Measurements from ENCODE around the gene CYP4F3. TPM values are rescaled to one million over a fixed set of nuclear protein-coding genes. Genes with fewer than 3 reads are reported as not detected.
"Not testable (repeated sequence)": the region's sequence is repeated elsewhere in the genome, so short reads cannot be mapped to it uniquely, and the experiment has no call there.

CYP4F3 gene
- polyA plus RNA-seq, 1 donor = 0.08 TPM

DNA sequence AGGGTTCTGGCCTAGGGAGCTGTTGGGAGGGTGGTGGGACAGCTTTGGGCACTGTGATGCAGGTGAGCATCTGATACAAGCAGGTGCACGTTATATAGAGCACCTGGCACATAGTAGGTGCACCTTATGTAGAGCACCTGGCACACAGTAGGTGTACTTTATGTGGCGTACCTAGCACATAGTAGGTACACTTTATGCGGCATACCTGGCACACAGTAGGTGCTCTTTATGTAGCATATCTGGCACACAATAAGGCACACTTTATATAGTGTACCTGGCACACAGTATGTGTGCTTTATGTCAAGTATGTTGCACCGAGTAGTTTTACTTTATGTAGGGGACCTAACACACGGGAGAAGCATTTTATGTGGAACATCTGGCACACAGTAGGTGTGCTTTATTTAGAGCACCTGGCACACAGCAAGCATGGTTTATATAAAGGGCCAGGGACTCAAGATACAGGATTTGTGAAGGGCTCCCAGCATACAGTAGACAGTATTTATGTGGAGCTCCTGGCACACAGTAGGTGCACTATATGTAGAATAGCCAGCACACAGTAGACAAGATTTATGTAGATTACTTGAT is 30.6 kb downstream of the CYP4F3 start:
- DNase-seq = no peak

DNA sequence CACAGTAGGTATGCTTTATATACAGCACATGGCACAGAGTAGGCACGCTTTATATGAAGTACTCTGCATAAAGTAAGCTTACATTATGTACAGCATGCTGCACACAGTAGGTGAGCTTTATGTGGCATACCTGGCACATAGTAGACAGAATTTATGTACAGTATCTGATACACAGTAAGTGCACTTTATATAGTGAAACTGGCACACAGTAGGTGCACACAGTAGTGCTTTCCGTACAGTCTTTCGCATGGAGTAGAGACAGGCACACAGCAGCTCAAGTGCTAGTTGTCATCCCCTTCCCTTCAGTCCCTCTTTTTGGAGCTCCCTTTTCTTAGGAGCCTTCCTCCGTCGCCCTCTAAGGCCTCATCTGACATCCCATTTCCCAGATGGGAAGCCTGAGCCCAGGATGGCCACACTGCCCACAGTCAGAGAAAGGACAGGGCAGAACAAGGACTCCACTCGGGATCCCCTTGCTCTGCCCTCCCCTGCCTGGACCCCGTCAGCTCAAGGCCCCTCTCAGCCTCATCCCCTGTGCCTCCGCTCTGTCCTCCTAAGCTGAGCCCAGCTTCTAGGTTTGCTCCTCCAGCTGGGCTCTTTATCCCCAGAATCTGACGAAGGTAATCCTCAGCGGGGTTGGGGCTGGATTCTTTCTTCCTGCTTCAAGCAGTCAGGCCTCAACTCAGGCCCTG is 31.3 kb downstream of the CYP4F3 start:
- no peak for DNase-seq

DNA sequence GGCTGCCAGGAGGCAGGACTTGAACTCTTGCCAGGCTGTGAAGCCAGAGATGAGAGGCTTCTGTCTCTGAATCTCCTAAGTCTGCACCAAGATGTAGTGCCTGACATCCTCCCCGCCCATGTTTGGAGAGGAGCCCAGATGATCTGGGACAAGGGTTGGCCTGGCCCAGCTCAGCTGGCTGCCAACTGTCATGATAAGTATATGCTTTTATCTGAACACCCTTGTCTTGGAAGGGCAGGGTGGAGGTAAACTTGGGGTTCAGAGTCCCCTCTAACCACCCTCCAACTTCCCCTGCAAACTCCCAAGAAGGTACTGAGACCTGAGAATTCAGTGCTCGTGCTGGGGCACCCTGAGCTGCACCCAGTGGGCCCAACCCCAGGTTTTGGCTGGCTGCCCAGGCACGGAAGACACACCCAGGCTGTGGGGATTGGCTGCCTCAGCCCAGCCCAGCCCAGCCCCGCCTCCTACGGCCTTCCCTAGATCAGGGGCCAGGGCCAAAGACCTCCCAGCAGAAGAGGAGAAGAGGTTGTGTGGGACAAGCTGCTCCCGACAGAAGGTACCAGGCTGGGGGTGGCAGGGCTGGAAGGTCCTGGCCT is 32.0 kb downstream of the CYP4F3 start, which contains the start of gene CYP4F12:
TSS of gene CYP4F12 (plus strand) at position 508 of the 596 bp plus-strand sequence. CDS start 443 bp downstream, outside the sequence.
- DNase-seq = peak; percentile 46

DNA sequence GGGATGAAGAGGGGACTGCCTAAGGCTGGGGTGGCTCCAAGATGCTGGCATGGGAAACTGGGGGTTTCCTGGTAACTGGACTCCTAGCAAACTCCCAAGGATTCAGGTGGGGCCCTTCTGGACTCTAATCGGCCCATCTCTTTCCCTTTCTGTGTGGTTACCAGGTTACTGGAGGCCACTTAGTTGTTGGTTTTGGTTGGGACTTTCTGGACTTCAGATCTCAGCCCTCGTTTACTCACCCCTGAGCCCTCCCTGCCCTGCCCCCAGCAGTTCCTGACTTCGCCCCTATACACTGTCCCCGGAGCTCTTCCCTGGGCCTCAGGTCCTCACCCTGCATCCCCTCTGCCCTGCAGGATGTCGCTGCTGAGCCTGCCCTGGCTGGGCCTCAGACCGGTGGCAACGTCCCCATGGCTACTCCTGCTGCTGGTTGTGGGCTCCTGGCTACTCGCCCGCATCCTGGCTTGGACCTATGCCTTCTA is 32.5 kb downstream of the CYP4F3 start:
- DNase-seq = no peak

DNA sequence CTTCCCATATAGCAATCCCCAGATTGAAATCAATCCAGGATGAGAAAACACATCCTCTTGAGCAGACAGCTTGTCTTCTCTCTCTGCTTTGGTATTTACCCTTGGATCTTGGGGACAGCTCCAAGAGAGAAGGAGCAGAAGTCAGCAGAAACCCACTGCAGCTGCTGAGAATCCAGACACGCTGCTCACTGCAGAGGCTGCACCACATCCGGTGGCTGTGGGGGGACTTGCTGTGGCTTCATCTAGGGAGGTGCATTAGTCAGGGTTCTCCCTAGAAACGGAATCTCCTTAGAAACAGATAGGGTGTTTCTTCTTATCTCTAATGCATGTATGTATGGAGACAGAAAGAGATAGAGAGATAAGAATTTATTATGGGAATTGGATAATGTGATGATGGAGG is 34.9 kb downstream of the CYP4F3 start:
- DNase-seq = no peak

DNA sequence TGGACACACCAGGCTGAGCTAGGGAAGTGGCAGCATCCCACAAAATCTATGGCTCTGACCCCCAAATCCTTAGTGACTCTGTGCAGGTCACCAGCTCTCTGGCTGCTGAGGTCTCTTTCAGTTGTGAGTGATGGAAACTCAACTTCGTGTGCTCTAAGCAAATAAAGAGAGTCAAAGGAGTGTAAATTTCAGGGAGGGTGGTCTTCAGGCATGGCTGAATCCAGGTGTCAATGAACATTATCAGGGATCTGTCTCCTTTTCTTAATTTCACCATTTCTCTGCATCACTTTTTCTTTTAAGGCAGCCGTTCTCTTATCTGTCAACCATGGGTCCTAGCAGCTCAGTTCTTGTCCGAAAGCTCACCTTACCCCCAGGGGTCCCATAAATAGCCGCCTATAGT is 38.4 kb downstream of the CYP4F3 start:
- DNase-seq = no peak

DNA sequence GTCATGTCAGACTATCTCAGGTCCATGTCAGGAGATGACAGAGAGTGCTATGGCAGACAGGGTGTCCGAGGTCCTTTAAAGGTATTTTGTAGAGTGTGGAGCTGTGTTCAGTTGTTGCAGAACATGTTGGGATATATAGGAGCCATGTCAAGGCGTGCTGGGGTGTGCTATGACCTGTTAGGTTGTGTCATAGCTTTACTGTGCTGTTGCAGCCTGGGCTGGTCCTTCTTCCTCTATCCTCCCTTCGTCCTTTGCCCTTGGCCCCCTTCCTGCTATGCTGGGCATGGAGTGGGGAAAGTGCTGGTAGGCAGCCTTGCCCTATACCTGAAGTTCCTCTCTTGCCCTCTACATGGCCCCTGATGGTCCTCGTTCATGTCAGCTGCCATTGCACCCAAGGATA is 39.2 kb downstream of the CYP4F3 start:
- not testable (repeated sequence) for DNase-seq

DNA sequence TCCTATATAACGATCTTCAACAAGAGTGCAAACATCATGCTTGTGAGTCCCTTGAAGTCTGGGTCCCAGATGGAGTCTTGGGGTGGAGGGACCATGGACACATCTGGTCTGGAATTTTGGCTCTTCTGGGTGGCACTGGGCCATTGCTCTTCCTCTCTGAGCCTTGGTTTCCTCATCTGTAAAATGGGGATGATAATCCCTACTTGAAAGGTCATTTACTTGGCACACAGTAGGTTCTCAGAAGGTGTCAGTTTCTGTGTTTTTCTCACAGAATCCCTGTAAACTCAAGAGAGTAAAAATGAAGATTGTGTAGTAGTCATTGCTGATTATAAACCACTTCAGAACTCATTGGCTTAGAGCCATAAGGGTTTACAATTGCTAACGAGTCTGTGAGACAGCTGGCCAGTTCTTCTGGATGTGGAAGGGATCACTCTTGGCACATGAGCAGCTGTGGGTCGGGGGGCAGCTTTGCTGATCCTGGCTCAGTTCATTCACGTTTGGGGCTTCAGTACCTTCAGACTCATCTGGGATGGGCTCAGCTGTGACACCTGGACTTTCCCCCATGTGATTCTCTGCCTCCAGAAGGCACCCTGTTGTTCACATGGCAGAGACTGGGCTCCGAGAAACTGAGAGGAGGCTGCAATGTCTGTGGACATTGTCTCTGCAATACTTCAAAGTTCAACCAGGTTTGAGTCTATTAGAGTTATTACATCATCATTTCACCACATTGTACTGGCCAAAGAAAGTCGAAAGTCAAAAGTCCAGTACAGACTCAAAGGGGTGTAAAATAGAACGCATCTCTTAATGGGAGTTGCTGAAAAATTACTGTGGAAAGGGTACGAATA is 40.0 kb downstream of the CYP4F3 start:
- no peak for DNase-seq

DNA sequence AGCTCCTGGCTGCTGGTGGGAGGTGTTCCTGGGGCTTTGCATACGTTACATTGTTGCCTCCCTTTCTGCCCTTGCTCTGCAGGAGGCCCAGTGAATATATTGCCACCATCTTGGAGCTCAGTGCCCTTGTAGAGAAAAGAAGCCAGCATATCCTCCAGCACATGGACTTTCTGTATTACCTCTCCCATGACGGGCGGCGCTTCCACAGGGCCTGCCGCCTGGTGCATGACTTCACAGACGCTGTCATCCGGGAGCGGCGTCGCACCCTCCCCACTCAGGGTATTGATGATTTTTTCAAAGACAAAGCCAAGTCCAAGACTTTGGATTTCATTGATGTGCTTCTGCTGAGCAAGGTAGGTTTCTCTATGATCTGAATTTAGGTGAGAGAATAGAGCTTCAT is 42.7 kb downstream of the CYP4F3 start:
- no peak for DNase-seq

DNA sequence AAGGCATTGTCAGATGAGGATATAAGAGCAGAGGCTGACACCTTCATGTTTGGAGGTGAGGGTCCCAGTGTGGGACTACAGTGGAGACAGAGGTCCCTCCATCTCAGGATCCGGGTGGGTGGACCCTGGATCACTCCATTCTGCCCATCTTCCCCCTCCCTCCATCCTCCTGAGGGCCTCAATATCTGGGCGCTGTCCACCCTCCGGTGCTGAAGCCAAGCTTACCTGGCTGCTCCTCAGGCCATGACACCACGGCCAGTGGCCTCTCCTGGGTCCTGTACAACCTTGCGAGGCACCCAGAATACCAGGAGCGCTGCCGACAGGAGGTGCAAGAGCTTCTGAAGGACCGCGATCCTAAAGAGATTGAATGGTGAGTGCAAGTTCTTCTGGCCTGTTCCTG is 44.1 kb downstream of the CYP4F3 start:
- DNase-seq = no peak

DNA sequence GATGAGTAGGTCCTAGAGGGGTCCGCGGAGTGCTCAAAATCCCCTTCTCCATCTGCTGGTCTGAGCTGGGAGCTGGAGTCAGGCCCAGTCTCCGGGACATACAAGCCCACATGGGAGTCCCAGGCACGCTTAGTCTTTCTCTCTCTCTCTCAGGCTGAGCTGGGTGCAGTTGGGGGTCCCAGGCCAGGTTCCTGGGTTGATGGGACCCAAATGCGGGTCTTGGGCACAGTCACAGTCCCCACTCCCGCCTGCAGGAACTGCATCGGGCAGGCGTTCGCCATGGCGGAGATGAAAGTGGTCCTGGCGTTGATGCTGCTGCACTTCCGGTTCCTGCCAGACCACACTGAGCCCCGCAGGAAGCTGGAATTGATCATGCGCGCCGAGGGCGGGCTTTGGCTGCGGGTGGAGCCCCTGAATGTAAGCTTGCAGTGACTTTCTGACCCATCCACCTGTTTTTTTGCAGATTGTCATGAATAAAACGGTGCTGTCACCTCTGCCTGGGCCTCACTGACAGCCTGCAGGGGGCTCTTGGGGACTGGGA is 56.0 kb downstream of the CYP4F3 start:
- DNase-seq = no peak

DNA sequence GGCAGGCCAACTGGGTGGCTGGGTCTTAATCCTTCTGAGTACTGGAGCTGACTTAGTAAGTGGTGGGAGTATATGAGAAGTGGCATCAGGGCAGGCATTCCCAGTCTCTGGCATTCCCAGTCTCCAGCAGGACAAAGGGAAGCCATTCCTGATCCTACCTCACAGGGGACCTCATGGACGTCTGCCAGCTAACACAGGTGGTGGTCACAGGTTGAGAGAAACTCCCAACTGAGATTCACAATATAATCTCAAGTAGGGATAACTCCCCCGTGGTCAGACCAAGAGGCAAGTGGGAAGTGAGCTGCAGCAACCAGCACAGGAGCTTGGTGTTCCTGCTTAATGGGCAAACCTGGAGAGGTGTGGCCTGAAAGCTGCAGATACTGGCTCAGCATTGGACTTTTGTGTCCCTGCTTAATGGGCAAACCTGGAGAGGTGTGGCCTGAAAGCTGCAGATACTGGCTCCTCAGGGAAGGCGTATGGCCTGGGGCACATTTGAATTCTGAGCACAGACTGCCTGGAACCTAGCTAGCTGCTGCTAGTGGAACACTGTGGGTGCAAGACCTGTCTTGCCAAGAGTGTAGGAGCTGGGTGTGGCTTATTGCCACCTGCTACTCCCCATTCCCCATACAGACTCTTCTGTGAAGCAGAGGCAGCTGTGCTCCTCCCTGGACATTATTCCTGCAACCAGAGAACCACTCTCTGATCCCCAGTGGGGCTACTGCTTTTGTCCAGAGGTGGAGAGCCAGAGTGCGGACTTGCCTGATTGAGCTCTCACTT is 61.2 kb downstream of the CYP4F3 start:
- DNase-seq = peak; percentile 4

DNA sequence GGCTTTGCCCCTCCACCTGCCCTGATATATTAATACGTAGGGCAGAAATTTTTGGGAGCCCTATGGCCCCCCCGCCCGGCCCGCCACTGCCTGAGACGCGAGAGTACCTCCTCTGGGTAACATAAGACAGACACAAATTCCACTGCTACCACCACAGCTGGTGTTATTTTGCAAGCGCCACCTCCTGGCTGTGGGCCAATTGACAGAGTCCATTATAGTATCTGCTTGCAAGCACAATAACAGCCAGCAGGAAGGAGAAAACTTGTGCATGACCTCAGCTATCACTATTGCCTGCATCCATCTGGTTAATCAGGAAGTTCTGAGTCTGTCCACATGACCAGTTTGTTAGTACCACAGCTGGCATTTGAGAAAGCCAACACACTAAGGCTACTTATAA is 61.8 kb downstream of the CYP4F3 start:
- DNase-seq = peak; percentile 48

Other genes with a start within 250 kb of the CYP4F3 start
- 91.1 TPM for gene AKAP8L, start 221.9 kb upstream of the CYP4F3 start, polyA plus RNA-seq (ENCODE audit: insufficient read length)
- 39.5 TPM for gene WIZ, start 190.9 kb upstream of the CYP4F3 start, polyA plus RNA-seq (ENCODE audit: insufficient read length)
- 1.7 TPM for gene RASAL3, start 176.4 kb upstream of the CYP4F3 start, polyA plus RNA-seq (ENCODE audit: insufficient read length)
- gene PGLYRP2, start 161.4 kb upstream of the CYP4F3 start, polyA plus RNA-seq (ENCODE audit: insufficient read length) = not detected
- gene CYP4F22, start 132.4 kb upstream of the CYP4F3 start, polyA plus RNA-seq (ENCODE audit: insufficient read length) = not detected
- gene CYP4F8, start 25.7 kb upstream of the CYP4F3 start, polyA plus RNA-seq (ENCODE audit: insufficient read length) = not detected
- 1.8 TPM for gene CYP4F12, start 32.2 kb downstream of the CYP4F3 start, polyA plus RNA-seq (ENCODE audit: insufficient read length)
- gene OR10H2, start 87.1 kb downstream of the CYP4F3 start, polyA plus RNA-seq (ENCODE audit: insufficient read length) = not detected
- not detected for gene OR10H3, start 97.1 kb downstream of the CYP4F3 start, polyA plus RNA-seq (ENCODE audit: insufficient read length)
- 0.04 TPM for gene OR10H5, start 146.8 kb downstream of the CYP4F3 start, polyA plus RNA-seq (ENCODE audit: insufficient read length)
- gene OR10H1, start 174.8 kb downstream of the CYP4F3 start, polyA plus RNA-seq (ENCODE audit: insufficient read length) = not detected

All from hindlimb muscle (tissue), 1 donor.